MCF 10A (cell line): ENCODE measurements around the gene RABAC1. TPM values are rescaled to one million over a fixed set of nuclear protein-coding genes. Genes with fewer than 3 reads are reported as not detected.

ENCODE experiments used
- BruUV-seq: library from RNA; stranded (reverse); fragments of 400-500 nt; replicated peaks from 2 replicates; lab custom pipeline; 2021; lab: Mats Ljungman, UMichigan
- CTCF ChIA-PET: fragments of 300-600 bp; sonication (Branson Sonifier 250); formaldehyde crosslinking; extraction: SDS; loops from one replicate; lab custom pipeline; 2021; ENCODE audit warnings: antibody characterized with exemption, inconsistent platforms; lab: Yijun Ruan, JAX
- POLR2A ChIA-PET: fragments of 300-600, 350-650 bp; sonication (Branson Sonifier 250); formaldehyde crosslinking; extraction: SDS; loops from one replicate; lab custom pipeline; 2020; ENCODE audit warnings: antibody characterized with exemption, inconsistent platforms; lab: Yijun Ruan, JAX
- DNase-seq: peaks from one replicate; pipeline ENCODE4 v3.0.0-alpha.2; 2018; ENCODE audit not compliant: unreplicated experiment
- H3K27ac Mint-ChIP-seq: one replicate; pipeline ENCODE4 v1.8.0; 2022; ENCODE audit warnings: mild to moderate bottlenecking, low read depth, mixed read lengths; ENCODE audit not compliant: unreplicated experiment
- H3K27me3 Mint-ChIP-seq: one replicate; pipeline ENCODE4 v1.8.0; 2022; ENCODE audit warnings: mixed read lengths; ENCODE audit not compliant: insufficient read depth, unreplicated experiment
- H3K36me3 Mint-ChIP-seq: one replicate; pipeline ENCODE4 v1.8.0; 2022; ENCODE audit warnings: mild to moderate bottlenecking, moderate library complexity, mixed read lengths; ENCODE audit not compliant: insufficient read depth, unreplicated experiment
- H3K4me1 Mint-ChIP-seq: one replicate; pipeline ENCODE4 v1.8.0; 2022; ENCODE audit warnings: mixed read lengths; ENCODE audit not compliant: insufficient read depth, unreplicated experiment
- H3K4me3 Mint-ChIP-seq: one replicate; pipeline ENCODE4 v1.8.0; 2022; ENCODE audit warnings: mild to moderate bottlenecking, moderate library complexity, mixed read lengths; ENCODE audit not compliant: unreplicated experiment
- H3K9me3 Mint-ChIP-seq: one replicate; pipeline ENCODE4 v1.8.0; 2022; ENCODE audit warnings: mixed read lengths; ENCODE audit not compliant: unreplicated experiment
- intact Hi-C: fragments of 100-400 bp; cut with micrococcal nuclease; formaldehyde crosslinking; loops from 2 replicates; pipeline ENCODE4 v1.14.1; 2022
- total RNA-seq: library from RNA; stranded (reverse); gene quantifications from 2 replicates; pipeline ENCODE4 v1.2.3, GENCODE V29; 2022
- TF ChIP-seq, protein P1 (sequence below): fragments of 200-600 bp; IDR thresholded peaks from one replicate; pipeline ENCODE4 v1.8.0; 2022; ENCODE audit warnings: antibody characterized with exemption, mild to moderate bottlenecking; ENCODE audit not compliant: unreplicated experiment

RABAC1 gene
- total RNA-seq, 1 experiment from 2014 or later: 75.4 TPM

DNA sequence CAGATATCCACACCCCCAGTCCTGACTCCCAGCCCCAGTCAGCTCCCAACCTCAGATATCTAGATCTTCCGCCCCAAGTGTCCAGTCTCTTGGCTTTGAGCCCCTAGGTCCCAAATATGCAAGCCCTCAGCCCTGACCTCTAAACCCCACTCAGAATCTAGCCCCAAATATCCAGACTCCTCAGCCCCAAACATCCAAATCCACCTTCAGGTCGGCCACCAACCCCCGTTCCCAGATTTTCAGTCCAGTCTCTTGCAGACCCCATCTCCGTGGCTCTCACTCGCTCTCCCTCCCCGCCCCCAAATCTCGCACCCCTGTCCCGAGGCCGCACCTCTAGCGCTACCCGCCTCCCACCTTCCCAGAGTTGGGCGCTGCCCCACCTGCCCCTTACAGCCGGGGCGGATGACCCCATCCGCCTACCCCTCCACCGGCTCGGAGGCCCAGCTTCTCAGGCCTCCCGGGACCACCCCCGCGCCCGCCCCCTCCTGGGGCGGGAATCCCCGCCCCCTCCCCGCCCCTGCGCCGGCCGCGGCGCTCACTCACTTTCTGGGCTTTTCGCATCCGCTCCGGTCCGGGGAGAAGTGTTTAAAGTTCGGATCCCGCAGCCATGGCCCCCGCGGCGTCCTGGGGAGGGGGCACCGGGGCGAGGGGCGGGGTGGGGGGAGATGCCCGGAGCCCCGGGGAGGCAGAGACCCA is 31.5 kb downstream of the RABAC1 start:
- TF ChIP-seq, protein P1, sequence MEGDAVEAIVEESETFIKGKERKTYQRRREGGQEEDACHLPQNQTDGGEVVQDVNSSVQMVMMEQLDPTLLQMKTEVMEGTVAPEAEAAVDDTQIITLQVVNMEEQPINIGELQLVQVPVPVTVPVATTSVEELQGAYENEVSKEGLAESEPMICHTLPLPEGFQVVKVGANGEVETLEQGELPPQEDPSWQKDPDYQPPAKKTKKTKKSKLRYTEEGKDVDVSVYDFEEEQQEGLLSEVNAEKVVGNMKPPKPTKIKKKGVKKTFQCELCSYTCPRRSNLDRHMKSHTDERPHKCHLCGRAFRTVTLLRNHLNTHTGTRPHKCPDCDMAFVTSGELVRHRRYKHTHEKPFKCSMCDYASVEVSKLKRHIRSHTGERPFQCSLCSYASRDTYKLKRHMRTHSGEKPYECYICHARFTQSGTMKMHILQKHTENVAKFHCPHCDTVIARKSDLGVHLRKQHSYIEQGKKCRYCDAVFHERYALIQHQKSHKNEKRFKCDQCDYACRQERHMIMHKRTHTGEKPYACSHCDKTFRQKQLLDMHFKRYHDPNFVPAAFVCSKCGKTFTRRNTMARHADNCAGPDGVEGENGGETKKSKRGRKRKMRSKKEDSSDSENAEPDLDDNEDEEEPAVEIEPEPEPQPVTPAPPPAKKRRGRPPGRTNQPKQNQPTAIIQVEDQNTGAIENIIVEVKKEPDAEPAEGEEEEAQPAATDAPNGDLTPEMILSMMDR: no peak
- H3K27ac Mint-ChIP-seq: no peak overlapping the region
- H3K27me3 Mint-ChIP-seq: peaks cover 19% of the 10 kb centered on the region
- no peak overlapping the region for H3K4me3 Mint-ChIP-seq
- H3K36me3 Mint-ChIP-seq: no peaks in the 10 kb centered on the region
- DNase-seq: no peak
- POLR2A ChIA-PET: no interaction called here
- intact Hi-C loops: no loop called here
- BruUV-seq: no TSS peak
- peaks cover 12% of the 10 kb centered on the region for H3K4me1 Mint-ChIP-seq
- CTCF ChIA-PET: interaction anchor here (0.6 kb wide), 1 partner anchor 593 kb away, joined by 3 read pairs; no protein-coding TSS in a partner anchor
- no peaks in the 10 kb centered on the region for H3K9me3 Mint-ChIP-seq

DNA sequence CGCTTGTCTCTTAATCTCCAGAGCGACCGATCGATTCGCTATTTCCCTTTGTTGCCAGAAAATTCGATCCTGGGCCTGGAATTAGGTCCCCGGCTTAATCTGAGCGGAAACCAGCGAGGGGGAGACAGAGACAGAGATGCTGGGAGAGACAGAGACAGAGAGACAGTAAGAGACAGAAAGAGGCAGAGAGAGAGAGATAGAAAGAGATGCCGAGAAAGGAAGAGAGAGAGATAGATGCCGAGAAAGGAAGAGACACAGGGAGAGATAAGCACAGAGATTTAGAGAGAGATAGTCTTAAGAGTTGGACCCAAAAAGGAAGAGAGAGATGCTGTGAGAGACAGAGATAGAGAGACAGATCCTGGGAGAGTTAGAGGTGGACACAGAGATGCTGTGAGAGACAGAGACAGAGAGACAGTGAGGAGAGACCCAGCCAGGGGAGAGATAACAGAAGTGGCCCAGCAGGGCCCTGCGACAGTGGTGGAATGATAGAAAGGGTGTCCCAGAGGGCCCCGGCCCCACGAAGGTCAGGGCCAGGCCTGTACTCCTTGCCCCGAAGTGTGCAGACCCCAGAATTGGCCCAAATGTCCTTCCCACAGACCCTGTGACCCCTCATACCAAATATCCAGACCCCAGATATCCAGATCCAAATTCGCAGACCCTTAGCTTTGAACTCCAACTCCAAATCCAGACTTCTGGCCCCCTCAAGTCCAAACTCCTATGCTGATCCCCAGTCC is 32.2 kb downstream of the RABAC1 start:
- POLR2A ChIA-PET: no interaction called here

DNA sequence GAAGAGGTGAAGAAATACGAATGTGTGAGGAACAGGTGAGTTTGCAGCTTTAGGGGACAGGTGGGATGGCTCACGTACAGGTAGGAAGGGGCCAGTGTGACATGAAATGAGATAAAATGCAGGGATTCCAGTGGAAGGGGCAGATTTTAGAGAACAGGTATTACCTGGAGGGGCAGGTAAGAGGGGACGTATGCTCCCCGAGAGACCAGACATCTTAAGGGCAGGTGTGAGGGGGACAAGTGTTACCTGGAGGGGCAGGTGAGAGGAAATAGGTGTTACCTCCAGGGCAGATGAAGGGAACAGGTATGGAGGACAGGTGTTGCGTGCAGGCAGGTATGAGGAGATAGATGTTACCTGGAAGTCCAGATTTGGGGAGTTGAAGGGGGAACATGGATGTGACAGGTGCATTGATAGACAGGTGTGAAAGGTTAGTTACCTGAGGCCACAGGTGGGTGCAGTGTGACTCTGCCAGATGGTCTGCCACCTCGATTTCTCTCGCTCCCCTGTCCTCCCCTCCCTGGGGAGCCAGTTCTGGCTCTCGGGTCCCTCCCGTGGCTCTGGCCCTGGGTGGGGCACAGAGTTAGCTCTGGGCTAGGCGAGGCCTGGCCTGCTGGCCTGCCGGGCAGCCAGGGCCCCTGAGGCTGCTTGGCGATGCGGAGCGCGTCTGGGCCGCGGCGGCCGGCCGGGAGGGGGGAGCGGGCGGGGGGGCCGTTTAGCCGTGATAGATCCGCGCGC is 32.9 kb downstream of the RABAC1 start:
- ChIA-PET POLR2A (no interaction called here), CTCF (no interaction called here)
- DNase-seq: no peak
- Mint-ChIP-seq H3K4me1 (peaks cover 12% of the 10 kb centered on the region), H3K4me3 (no peak overlapping the region), H3K27me3 (peaks cover 27% of the 10 kb centered on the region), H3K9me3 (no peaks in the 10 kb centered on the region), H3K27ac (no peak overlapping the region), H3K36me3 (no peaks in the 10 kb centered on the region)
- intact Hi-C loops: no loop called here
- no TSS peak for BruUV-seq
- TF ChIP-seq, protein P1: no peak

More for the DNA sequence above, 32.2 kb downstream of the RABAC1 start:
- TF ChIP-seq, protein P1: no peak
- no peak overlapping the region for H3K27ac Mint-ChIP-seq
- peaks cover 20% of the 10 kb centered on the region for H3K27me3 Mint-ChIP-seq
- no peaks in the 10 kb centered on the region for H3K36me3 Mint-ChIP-seq
- no TSS peak for BruUV-seq
- intact Hi-C loops: no loop called here
- CTCF ChIA-PET: no interaction called here
- H3K4me1 Mint-ChIP-seq: peaks cover 12% of the 10 kb centered on the region
- DNase-seq: no peak
- H3K9me3 Mint-ChIP-seq: no peaks in the 10 kb centered on the region
- no peak overlapping the region for H3K4me3 Mint-ChIP-seq
